Transverse colon (tissue), 4 donors: Measurements from ENCODE around the gene LRRC7.

Experiments
- POLR2A ChIP-seq: fragments of 450-650 bp; IDR thresholded peaks from one replicate; pipeline ENCODE4 v1.6.1; 2016; ENCODE audit warnings: antibody characterized with exemption, mild to moderate bottlenecking, moderate library complexity
- POLR2AphosphoS5 ChIP-seq, 3 donors: sonication (generic); formaldehyde crosslinking; IDR thresholded peaks; one replicate each; pipeline ENCODE4 v1.6.1; 2016; ENCODE audit warnings: antibody characterized with exemption in 3 of 3
- TF ChIP-seq, protein P1 (sequence below), 5 experiments: fragments of 200-600 bp in 3 of 5; fragments of 450-650 bp in 2 of 5; sonication (generic) in 3 of 5; IDR thresholded peaks; 1 replicate in 2 of 5; 2 replicates in 3 of 5; pipeline ENCODE4 v1.5.1; 2016 to 2017; ENCODE audit warnings: antibody characterized with exemption in 5 of 5, inconsistent platforms in 3 of 5, mild to moderate bottlenecking in 2 of 5, moderate library complexity in 1 of 5

DNA sequence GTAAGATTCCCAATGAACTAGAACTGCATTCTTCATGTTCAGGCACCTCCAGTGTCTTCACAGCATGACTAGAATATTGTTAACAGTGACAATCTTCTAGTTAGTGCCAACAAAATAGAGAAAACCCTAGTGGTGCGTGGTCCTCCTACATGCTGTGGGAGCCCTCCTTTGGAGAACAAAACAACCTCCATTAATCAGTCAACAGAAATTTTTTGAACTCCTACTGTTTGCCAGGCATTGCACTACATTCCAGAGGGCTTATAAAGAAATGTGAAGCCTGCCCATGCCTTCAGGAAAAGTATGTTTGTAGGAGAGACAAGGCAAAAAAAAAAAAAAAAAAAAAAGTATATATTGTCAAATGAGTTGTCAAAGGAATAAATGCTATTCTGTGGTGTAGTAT is 385.0 kb downstream of the LRRC7 start:
- TF ChIP-seq, protein P1, sequence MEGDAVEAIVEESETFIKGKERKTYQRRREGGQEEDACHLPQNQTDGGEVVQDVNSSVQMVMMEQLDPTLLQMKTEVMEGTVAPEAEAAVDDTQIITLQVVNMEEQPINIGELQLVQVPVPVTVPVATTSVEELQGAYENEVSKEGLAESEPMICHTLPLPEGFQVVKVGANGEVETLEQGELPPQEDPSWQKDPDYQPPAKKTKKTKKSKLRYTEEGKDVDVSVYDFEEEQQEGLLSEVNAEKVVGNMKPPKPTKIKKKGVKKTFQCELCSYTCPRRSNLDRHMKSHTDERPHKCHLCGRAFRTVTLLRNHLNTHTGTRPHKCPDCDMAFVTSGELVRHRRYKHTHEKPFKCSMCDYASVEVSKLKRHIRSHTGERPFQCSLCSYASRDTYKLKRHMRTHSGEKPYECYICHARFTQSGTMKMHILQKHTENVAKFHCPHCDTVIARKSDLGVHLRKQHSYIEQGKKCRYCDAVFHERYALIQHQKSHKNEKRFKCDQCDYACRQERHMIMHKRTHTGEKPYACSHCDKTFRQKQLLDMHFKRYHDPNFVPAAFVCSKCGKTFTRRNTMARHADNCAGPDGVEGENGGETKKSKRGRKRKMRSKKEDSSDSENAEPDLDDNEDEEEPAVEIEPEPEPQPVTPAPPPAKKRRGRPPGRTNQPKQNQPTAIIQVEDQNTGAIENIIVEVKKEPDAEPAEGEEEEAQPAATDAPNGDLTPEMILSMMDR (IDR thresholded peaks at IDR 0.05): no peak
- no peak for TF ChIP-seq POLR2A
- TF ChIP-seq POLR2AphosphoS5 (IDR thresholded peaks at IDR 0.05): no peak
